SU-DHL-6 (cell line): Measurements from ENCODE around the gene SLC6A8.

Experiments used
- CTCF ChIP-seq: fragments of 200-600 bp; sonication (generic); IDR thresholded peaks from one replicate; pipeline ENCODE4 v1.5.1; 2017; ENCODE audit warnings: antibody characterized with exemption, mild to moderate bottlenecking, low read length, moderate library complexity; ENCODE audit not compliant: insufficient read depth, poor library complexity, severe bottlenecking
- EZH2phosphoT487 ChIP-seq: fragments of 200-600 bp; sonication (generic), shearing (Covaris generic); conservative IDR thresholded peaks from 2 replicates; pipeline ENCODE4 v1.6.1; 2018; ENCODE audit warnings: mild to moderate bottlenecking, antibody characterized with exemption, low read length, moderate library complexity, mixed read lengths

- TF ChIP-seq CTCF: no peak
- TF ChIP-seq EZH2phosphoT487: no peak
Observed at GRCh38 chrX:153700376-153700945, 12.7 kb downstream of the SLC6A8 start.
